Measurements from ENCODE around the gene TADA3. TPM values are rescaled to one million over a fixed set of nuclear protein-coding genes. Genes with fewer than 3 reads are reported as not detected.
A peak's percentile ranks its signal among the peaks of the same experiment; 100 is the strongest.

Gene TADA3
- total and polyA plus RNA-seq, 9 of the 15 experiments (the other 6 are each of a cell fraction or from before 2014, with no cell fraction given), result 4.1 to 110 (median 74.8) TPM

DNA sequence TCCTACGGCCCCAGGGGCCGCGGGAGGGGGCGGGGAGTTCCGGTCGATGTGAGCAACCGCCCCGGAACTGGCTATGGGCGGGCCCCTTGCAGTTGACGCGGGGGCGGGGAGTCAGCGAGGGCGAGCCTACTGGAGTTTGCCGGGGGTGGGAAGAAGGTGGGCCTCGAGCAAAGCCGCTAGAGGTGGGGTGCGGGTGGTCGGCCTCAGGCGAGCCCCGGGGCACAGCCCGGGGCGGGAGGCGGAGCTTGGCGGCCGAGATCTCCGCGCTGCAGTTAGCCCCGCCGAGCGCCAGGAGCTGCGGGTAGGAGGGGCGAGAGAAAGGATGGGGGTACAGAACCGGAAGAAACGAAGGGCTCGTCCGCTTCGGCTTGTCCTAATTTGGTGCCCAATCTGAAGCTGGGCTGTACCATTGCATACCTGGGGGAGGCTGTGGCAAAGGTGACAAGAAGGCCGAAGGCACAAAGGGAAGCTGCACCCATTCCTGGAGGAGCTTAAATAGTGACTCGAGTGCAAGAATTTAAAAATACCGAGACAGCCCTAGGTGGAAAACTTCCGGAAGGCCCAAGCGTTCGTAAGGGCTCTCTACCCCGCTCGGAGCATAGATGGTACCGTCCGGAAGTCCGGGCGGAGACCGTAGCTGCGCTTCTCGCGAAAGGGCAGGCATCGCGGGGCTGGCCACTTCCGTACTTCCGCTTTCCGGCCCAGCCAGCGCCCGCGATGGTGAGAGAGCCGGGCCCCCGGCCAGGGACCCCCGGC, at the start of gene TADA3, which contains the start of gene ARPC4 (continued):
- TF ChIP-seq, protein P1, sequence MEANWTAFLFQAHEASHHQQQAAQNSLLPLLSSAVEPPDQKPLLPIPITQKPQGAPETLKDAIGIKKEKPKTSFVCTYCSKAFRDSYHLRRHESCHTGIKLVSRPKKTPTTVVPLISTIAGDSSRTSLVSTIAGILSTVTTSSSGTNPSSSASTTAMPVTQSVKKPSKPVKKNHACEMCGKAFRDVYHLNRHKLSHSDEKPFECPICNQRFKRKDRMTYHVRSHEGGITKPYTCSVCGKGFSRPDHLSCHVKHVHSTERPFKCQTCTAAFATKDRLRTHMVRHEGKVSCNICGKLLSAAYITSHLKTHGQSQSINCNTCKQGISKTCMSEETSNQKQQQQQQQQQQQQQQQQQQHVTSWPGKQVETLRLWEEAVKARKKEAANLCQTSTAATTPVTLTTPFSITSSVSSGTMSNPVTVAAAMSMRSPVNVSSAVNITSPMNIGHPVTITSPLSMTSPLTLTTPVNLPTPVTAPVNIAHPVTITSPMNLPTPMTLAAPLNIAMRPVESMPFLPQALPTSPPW (CRISPR knock-in tag; IDR thresholded peaks at IDR 0.05), result peak; percentile 94
- TF ChIP-seq SUPT5H (IDR thresholded peaks at IDR 0.05) (peak; percentile 91), CTCF (IDR thresholded peaks at IDR 0.05 in 2 of 3, conservative IDR thresholded peaks at IDR 0.05 in 1 of 3; ENCODE audit: insufficient read depth in 2 of 3, low read depth in 1 of 3, low read length in 3 of 3) (peak in 1 of 3 experiments; percentile 18; a peak in 1 of 6 replicates), HDAC3 (IDR thresholded peaks at IDR 0.05; ENCODE audit: borderline replicate concordance, partially characterized antibody) (peak; percentile 26), ZBTB1 (CRISPR knock-in tag; IDR thresholded peaks at IDR 0.05; ENCODE audit: borderline replicate concordance, low read depth) (0 out of 2 replicates have a peak, but pooled peaks have one; percentile 35), ZNF518B (CRISPR knock-in tag; IDR thresholded peaks at IDR 0.05) (no peak), TEAD2 (tag; IDR thresholded peaks at IDR 0.05) (no peak), OTX1 (CRISPR knock-in tag; IDR thresholded peaks at IDR 0.05) (0 out of 2 replicates have a peak, but pooled peaks have one; percentile 11), THAP12 (CRISPR knock-in tag; IDR thresholded peaks at IDR 0.05) (0 out of 2 replicates have a peak, but pooled peaks have one; percentile 78)

All from K562 (cell line).